A549 (cell line): ENCODE data around the gene TOGARAM1.

Experiments
- ESRRA ChIP-seq: fragments of 150-350 bp; IDR thresholded peaks from 2 replicates; pipeline ENCODE4 v1.6.1; 2014; ENCODE audit warnings: mild to moderate bottlenecking, low read length, borderline replicate concordance
- FOSB ChIP-seq: fragments of 250-450 bp; sonication (Bioruptor Pico); IDR thresholded peaks from 2 replicates; pipeline ENCODE4 v1.5.0; 2020; ENCODE audit warnings: mild to moderate bottlenecking, moderate library complexity
- HDAC2 ChIP-seq: fragments of 200-600 bp; sonication (generic); IDR thresholded peaks from 2 replicates; pipeline ENCODE4 v1.6.1; 2016
- JUN ChIP-seq, 2 experiments: fragments of >200 bp; sonication (Bioruptor Twin); formaldehyde crosslinking; IDR thresholded peaks; 2 replicates in 1 of 2; 3 replicates in 1 of 2; pipeline ENCODE4 v1.6.1; 2016 to 2017
- MAFK ChIP-seq: fragments of 450-650 bp; IDR thresholded peaks from 2 replicates; pipeline ENCODE4 v1.6.1; 2014; ENCODE audit not compliant: partially characterized antibody
- NPAS2 ChIP-seq: fragments of 250-450 bp; sonication (Bioruptor Pico); IDR thresholded peaks from 2 replicates; pipeline ENCODE4 v1.8.0; 2022; ENCODE audit warnings: mild to moderate bottlenecking, moderate library complexity, borderline replicate concordance
- POLR2A ChIP-seq: IDR thresholded peaks from 2 replicates; pipeline ENCODE4 v1.6.1; 2012; ENCODE audit warnings: mild to moderate bottlenecking, low read length
- RFX5 ChIP-seq: fragments of 450-650 bp; IDR thresholded peaks from 2 replicates; pipeline ENCODE4 v1.7.1; 2014; ENCODE audit warnings: antibody characterized with exemption, mild to moderate bottlenecking, moderate library complexity
- SMC3 ChIP-seq: fragments of >200 bp; sonication (Bioruptor Twin); formaldehyde crosslinking; IDR thresholded peaks from 3 replicates; pipeline ENCODE4 v1.6.1; 2018; ENCODE audit warnings: inconsistent platforms
- TF ChIP-seq, protein P1 (sequence below): fragments of >200 bp; sonication (Bioruptor Twin); formaldehyde crosslinking; IDR thresholded peaks from 3 replicates; pipeline ENCODE4 v1.5.1; 2016
- TF ChIP-seq, protein P2 (sequence below): fragments of >200 bp; sonication (Bioruptor Twin); formaldehyde crosslinking; IDR thresholded peaks from 3 replicates; pipeline ENCODE4 v1.6.1; 2016
- TF ChIP-seq, protein P3 (sequence below): fragments of 250-450 bp; sonication (Bioruptor Pico); IDR thresholded peaks from 2 replicates; pipeline ENCODE4 v1.5.0; 2021; ENCODE audit warnings: mild to moderate bottlenecking, moderate library complexity, borderline replicate concordance

DNA sequence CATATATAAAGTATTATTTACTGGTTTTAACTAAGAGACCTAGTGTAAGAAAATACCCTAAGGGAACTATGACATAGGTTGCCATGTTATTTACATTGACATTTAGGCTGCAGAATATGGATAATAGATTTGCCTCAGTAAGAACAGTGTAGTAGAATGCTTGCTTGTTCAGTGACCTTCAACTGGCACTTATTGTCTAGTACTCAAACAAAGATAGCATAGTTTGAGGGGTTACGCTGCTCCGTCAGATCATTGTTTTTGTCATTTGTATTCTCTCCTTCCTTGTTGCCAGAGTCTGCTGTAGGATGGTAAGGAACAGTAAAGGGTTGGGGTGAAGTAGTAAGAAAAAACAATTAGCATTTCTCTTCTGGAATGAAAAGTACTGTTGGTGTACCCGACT is 33.2 kb downstream of the TOGARAM1 start:
- TF ChIP-seq POLR2A: no peak
- no peak for TF ChIP-seq HDAC2
- TF ChIP-seq, protein P1, sequence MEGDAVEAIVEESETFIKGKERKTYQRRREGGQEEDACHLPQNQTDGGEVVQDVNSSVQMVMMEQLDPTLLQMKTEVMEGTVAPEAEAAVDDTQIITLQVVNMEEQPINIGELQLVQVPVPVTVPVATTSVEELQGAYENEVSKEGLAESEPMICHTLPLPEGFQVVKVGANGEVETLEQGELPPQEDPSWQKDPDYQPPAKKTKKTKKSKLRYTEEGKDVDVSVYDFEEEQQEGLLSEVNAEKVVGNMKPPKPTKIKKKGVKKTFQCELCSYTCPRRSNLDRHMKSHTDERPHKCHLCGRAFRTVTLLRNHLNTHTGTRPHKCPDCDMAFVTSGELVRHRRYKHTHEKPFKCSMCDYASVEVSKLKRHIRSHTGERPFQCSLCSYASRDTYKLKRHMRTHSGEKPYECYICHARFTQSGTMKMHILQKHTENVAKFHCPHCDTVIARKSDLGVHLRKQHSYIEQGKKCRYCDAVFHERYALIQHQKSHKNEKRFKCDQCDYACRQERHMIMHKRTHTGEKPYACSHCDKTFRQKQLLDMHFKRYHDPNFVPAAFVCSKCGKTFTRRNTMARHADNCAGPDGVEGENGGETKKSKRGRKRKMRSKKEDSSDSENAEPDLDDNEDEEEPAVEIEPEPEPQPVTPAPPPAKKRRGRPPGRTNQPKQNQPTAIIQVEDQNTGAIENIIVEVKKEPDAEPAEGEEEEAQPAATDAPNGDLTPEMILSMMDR: no peak
- no peak for TF ChIP-seq ESRRA
- no peak for TF ChIP-seq JUN (IDR thresholded peaks at IDR 0.05)
- TF ChIP-seq NPAS2 (CRISPR knock-in tag): no peak
- TF ChIP-seq FOSB (CRISPR knock-in tag): no peak
- TF ChIP-seq RFX5: no peak
- no peak for TF ChIP-seq MAFK
- TF ChIP-seq, protein P2, sequence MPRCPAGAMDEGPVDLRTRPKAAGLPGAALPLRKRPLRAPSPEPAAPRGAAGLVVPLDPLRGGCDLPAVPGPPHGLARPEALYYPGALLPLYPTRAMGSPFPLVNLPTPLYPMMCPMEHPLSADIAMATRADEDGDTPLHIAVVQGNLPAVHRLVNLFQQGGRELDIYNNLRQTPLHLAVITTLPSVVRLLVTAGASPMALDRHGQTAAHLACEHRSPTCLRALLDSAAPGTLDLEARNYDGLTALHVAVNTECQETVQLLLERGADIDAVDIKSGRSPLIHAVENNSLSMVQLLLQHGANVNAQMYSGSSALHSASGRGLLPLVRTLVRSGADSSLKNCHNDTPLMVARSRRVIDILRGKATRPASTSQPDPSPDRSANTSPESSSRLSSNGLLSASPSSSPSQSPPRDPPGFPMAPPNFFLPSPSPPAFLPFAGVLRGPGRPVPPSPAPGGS: no peak
- TF ChIP-seq, protein P3, sequence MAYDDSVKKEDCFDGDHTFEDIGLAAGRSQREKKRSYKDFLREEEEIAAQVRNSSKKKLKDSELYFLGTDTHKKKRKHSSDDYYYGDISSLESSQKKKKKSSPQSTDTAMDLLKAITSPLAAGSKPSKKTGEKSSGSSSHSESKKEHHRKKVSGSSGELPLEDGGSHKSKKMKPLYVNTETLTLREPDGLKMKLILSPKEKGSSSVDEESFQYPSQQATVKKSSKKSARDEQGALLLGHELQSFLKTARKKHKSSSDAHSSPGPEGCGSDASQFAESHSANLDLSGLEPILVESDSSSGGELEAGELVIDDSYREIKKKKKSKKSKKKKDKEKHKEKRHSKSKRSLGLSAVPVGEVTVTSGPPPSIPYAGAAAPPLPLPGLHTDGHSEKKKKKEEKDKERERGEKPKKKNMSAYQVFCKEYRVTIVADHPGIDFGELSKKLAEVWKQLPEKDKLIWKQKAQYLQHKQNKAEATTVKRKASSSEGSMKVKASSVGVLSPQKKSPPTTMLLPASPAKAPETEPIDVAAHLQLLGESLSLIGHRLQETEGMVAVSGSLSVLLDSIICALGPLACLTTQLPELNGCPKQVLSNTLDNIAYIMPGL (CRISPR knock-in tag): no peak
- TF ChIP-seq SMC3: no peak
